ENCODE results near the gene ENO3.
A peak's percentile ranks its signal among the peaks of the same experiment; 100 is the strongest.

The ENO3 gene

GRCh38 chr17:4950746-4951204 is at the start of gene ENO3:
Gene ENO3, plus strand, starts transcription at chr17:4951119. Its CDS starts 711 bp downstream, at chr17:4951830.
- TF ChIP-seq, protein P1, sequence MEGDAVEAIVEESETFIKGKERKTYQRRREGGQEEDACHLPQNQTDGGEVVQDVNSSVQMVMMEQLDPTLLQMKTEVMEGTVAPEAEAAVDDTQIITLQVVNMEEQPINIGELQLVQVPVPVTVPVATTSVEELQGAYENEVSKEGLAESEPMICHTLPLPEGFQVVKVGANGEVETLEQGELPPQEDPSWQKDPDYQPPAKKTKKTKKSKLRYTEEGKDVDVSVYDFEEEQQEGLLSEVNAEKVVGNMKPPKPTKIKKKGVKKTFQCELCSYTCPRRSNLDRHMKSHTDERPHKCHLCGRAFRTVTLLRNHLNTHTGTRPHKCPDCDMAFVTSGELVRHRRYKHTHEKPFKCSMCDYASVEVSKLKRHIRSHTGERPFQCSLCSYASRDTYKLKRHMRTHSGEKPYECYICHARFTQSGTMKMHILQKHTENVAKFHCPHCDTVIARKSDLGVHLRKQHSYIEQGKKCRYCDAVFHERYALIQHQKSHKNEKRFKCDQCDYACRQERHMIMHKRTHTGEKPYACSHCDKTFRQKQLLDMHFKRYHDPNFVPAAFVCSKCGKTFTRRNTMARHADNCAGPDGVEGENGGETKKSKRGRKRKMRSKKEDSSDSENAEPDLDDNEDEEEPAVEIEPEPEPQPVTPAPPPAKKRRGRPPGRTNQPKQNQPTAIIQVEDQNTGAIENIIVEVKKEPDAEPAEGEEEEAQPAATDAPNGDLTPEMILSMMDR (IDR thresholded peaks at IDR 0.05): no peak

DNA sequence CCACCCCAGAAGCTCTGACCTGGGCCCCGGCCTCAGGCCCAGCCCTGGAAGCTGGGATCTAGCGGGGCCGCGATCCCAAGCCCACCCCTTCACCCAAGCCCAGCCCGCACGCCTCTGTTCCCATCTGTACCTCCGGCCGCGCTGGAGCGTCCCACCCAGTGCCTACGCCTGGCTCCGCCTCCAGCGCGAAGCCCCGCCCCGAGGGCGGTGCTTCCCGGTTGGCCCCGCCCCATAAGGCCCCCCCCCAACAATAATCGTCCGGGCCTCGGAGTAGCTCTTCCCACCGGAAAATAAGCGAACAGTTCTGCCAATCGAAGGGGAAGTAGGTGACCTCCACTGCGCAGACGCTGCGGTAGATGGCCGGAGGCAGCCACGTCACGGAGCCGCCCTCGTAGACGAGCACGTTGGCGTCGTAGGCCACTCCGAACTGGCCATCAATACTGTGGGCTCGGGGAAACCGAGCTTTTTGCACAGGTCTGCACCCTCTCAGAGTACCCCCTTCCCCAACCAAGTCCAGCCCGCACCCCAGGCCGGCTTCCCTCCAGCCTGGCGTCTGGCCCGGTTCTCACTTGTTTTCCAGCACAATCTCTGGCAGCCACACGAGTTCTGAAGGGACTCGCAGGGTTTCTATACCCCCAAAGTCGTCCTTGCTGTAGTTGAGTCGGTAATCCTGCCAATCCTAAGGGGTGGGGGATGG is 49.1 kb upstream of the ENO3 start:
- TF ChIP-seq, protein P1 (IDR thresholded peaks at IDR 0.05): no peak

DNA sequence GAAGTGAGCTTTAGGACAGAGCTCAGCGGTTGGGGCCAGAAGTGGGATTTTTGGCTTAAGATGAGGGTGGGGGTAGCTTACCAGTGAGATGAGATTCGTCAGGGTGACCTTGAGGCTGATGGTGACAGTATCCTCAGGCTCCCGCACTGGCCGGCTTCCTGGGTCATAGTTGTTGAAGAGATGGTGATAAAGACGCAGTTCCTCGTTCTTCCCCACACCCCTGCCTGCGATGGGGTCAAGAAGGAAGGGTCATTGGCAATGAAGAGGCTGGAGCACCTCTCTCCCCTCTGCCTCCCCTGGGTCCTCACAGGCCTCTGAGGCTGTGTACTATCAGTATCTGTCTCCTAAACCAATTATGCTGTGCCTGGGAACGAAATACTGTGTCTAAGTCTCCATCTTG is 48.4 kb upstream of the ENO3 start:
- TF ChIP-seq, protein P1 (IDR thresholded peaks at IDR 0.05): no peak

DNA sequence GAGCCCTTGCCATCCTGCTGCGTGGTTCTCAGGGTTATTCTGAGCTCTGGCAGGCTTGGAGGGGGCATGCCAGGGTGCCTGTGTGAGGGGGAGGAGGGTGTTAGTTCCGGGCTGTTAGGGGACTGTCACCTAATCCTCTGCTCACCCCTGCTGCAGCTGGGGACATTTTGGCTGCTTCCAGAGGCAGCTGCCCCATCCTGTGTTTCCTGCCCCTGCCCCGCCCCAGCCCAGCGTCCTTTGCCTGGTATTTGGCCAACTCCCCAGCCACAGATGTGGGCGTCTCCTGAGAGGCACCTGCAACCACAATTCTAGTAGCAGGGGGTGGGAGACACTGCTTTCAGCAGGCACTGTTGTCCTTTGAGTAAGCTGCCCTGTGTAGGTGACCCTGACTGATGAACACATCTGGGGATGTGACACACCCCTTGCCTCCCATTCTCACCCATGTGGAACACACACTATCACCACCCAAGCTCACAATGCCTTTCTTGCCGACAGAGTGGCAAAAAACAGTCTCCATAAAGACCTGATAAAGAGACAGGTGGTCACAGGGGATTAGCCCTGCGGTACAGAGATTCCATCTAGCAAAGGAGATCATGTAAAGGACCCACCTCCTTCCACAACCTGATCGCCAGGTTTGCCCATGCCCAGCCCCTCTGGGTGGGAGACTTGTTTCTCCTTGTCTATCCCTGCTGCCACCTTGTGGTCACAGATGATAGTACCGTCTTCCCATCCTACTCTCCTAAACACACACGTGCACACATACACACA is 47.7 kb upstream of the ENO3 start, which contains the start of gene CHRNE:
CHRNE (minus strand) TSS at position 48 of the 768 bp plus-strand sequence; CDS start at position 13, 35 bp downstream.
- TF ChIP-seq, protein P1 (IDR thresholded peaks at IDR 0.05): peak; percentile 88

DNA sequence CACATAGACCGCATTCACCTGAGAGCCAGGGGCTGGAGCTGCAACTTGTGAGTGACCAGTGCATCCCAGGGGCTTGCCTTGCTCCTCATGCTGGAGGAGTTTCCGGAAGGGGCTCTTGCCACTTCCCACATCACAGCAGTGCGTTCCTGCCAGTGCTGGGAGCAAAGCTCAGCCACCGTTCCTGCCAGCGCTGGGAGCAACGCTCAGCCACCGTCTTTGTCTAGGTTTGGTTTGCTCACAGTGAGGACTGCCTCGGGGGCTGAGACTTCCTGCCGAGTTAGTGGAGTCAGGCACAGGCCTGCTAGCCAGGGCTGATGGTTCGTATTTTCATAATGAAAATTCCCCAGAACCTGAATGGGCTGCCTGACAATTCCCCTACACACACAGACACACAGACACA is 42.6 kb upstream of the ENO3 start:
- TF ChIP-seq, protein P1 (IDR thresholded peaks at IDR 0.05): no peak

DNA sequence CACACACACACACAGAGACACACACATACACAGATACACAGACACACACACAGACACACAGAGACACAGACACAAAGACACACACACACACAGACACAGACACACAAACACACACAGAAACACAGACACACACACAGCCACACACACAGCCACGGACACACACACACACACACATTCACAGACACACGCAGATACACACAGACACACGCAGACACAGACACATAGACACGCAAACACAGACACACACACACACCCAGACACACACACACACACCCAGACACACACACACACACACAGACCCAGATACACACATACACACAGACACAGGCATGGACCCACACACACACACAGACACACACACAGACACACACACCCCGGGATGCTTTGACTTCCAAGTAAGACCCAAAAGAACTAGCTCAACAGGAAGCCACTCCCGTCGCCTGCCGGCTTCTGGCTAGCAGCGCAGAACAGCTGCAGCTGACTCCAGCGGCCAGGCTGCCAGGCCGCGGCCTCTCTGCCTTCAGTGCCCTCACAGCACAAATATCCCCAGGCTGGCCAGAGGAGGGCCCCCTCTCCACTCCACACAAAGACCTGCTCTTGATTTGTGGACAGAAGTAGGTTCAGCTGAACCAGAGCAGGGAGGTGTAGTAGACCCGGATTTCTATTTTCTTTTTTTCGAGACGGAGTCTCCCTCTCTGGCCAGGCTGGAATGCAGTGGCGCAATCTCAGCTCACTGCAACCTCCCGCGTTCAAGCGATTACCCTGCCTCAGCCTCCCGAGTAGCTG is 42.0 kb upstream of the ENO3 start:
- TF ChIP-seq, protein P1 (IDR thresholded peaks at IDR 0.05): peak; percentile 80

DNA sequence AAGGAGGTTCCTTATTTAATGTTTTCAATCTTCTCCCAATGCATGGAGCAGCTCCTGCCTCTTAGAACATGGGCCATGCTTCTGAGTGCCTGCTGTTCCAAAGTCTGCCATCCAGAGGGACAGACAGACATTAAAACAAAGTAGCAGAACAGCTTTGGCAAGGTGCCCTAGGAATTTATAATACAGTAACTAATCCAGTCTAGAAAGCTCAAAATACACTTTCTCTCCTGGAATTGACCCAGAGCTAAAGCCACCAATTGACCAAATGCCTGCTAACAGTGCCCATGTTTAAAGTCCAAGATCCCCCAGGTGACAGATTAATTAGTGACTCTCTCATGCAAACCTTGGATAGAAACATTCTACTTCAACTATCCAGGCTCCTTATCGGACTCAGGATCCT is 36.9 kb upstream of the ENO3 start:
- TF ChIP-seq, protein P1 (IDR thresholded peaks at IDR 0.05): no peak

Data from LNCAP (cell line).